Left lung (tissue), 10 donors: ENCODE measurements around the gene WDR1. TPM values are rescaled to one million over a fixed set of nuclear protein-coding genes. Genes with fewer than 3 reads are reported as not detected.

Source experiments
- ATAC-seq: fragments of 200-7000 bp; cut with Tn5 transposase; one replicate; pipeline ENCODE4 v1.9.1; 2020; ENCODE audit warnings: moderate library complexity
- DNase-seq, 4 donors: peaks; one replicate each; pipeline ENCODE4 v3.0.0-alpha.2; 2013 to 2020
- H3K27ac ChIP-seq, 2 donors: fragments of 200-600 bp; sonication (generic) in 1 of 2; one replicate each; pipeline versions ENCODE4 v1.5.0 to v1.8.0; 2020 to 2021
- H3K27me3 ChIP-seq, 2 donors: fragments of 200-600 bp; sonication (generic) in 1 of 2; one replicate each; pipeline versions ENCODE4 v1.5.0 to v1.8.0; 2020 to 2021
- H3K36me3 ChIP-seq, 2 donors: fragments of 200-600 bp; sonication (generic) in 1 of 2; one replicate each; pipeline versions ENCODE4 v1.5.0 to v1.8.0; 2020 to 2021
- H3K4me1 ChIP-seq, 2 donors: fragments of 200-600 bp; one replicate each; pipeline ENCODE4 v1.8.0; 2021
- H3K4me3 ChIP-seq, 2 donors: fragments of 200-600 bp; sonication (generic) in 1 of 2; one replicate each; pipeline versions ENCODE4 v1.5.0 to v1.8.0; 2020 to 2021; ENCODE audit warnings: mild to moderate bottlenecking in 1 of 2
- H3K9me3 ChIP-seq, 2 donors: fragments of 200-600 bp; sonication (generic) in 1 of 2; one replicate each; pipeline versions ENCODE4 v1.5.0 to v1.8.0; 2020 to 2021
- CTCF ChIP-seq, 2 donors: fragments of 200-600 bp; sonication (generic) in 1 of 2; IDR thresholded peaks; one replicate each; pipeline versions ENCODE4 v1.5.0 to v1.8.0; 2021; ENCODE audit warnings: antibody characterized with exemption in 2 of 2
- intact Hi-C, 2 donors: fragments of 100-400 bp; cut with DNase I; formaldehyde crosslinking; loops; one replicate each; pipeline versions ENCODE4 v1.11.2 to v1.14.2; 2022
- polyA plus RNA-seq, 6 donors: library from polyadenylated mRNA; unstranded; fragments of 120-200 nt; gene quantifications; one replicate each; pipeline ENCODE4 v1.2.1, GENCODE V29; 2013; ENCODE audit not compliant: insufficient read length in 6 of 6
- total RNA-seq, 2 donors: library from RNA; stranded (reverse); fragmentation: NEBNext Ultra II Directional; extraction: Animal tissue kit (Norgen Biotek cat#: 25700); gene quantifications; one replicate each; pipeline ENCODE4 v1.2.1, GENCODE V29; 2021
- donor health status: DM: no; HTN: yes; CAD: no.
- donor health status: DM: no; HTN: no; CAD: no.

Gene WDR1
- total and polyA plus RNA-seq, 8 donors: 133 to 303 (median 157) TPM

- no peaks in the 10 kb centered on the region for H3K4me1 ChIP-seq
- TF ChIP-seq CTCF (IDR thresholded peaks at IDR 0.05): no peak
- H3K27ac ChIP-seq: no peak overlapping the region
Observed at GRCh38 chr4:10144966-10145365, 28.4 kb upstream of the WDR1 start.

GRCh38 chr4:10144479-10144878, 27.9 kb upstream of the WDR1 start:
- TF ChIP-seq CTCF (IDR thresholded peaks at IDR 0.05): no peak
- no peak overlapping the region for H3K27ac ChIP-seq
- DNase-seq: no peak
- H3K4me1 ChIP-seq: no peaks in the 10 kb centered on the region
- H3K36me3 ChIP-seq: no peaks in the 10 kb centered on the region
- H3K9me3 ChIP-seq: no peaks in the 10 kb centered on the region
- intact Hi-C loops: no loop called here
- no peak overlapping the region for H3K4me3 ChIP-seq
- no peak for ATAC-seq
- H3K27me3 ChIP-seq: no peaks in the 10 kb centered on the region

More at GRCh38 chr4:10144966-10145365, 28.4 kb upstream of the WDR1 start:
- Histone ChIP-seq H3K4me3 (no peak overlapping the region), H3K27me3 (no peaks in the 10 kb centered on the region), H3K9me3 (no peaks in the 10 kb centered on the region), H3K36me3 (no peaks in the 10 kb centered on the region)
- DNase-seq (no peak), ATAC-seq (no peak)
- intact Hi-C loops: no loop called here

GRCh38 chr4:10143171-10143570, 26.6 kb upstream of the WDR1 start:
- intact Hi-C loops: no loop called here
- DNase-seq: no peak
- TF ChIP-seq CTCF (IDR thresholded peaks at IDR 0.05): no peak
- Histone ChIP-seq H3K4me3 (no peak overlapping the region), H3K36me3 (no peaks in the 10 kb centered on the region), H3K27me3 (no peaks in the 10 kb centered on the region), H3K9me3 (no peaks in the 10 kb centered on the region), H3K27ac (no peak overlapping the region), H3K4me1 (no peaks in the 10 kb centered on the region)
- no peak for ATAC-seq

- Histone ChIP-seq H3K4me3 (no peak overlapping the region), H3K4me1 (no peaks in the 10 kb centered on the region), H3K27ac (no peak overlapping the region), H3K36me3 (no peaks in the 10 kb centered on the region), H3K9me3 (no peaks in the 10 kb centered on the region), H3K27me3 (no peaks in the 10 kb centered on the region)
- DNase-seq: no peak
- no peak for TF ChIP-seq CTCF (IDR thresholded peaks at IDR 0.05)
- no peak for ATAC-seq
- intact Hi-C loops: no loop called here
Observed at GRCh38 chr4:10140866-10141759, 24.5 kb upstream of the WDR1 start.

GRCh38 chr4:10139518-10139917, 22.9 kb upstream of the WDR1 start:
- TF ChIP-seq CTCF (IDR thresholded peaks at IDR 0.05): no peak

More at GRCh38 chr4:10139518-10139917, 22.9 kb upstream of the WDR1 start:
- no peaks in the 10 kb centered on the region for H3K27me3 ChIP-seq
- intact Hi-C loops: no loop called here
- no peaks in the 10 kb centered on the region for H3K36me3 ChIP-seq
- H3K4me3 ChIP-seq: no peak overlapping the region
- H3K27ac ChIP-seq: no peak overlapping the region
- no peaks in the 10 kb centered on the region for H3K4me1 ChIP-seq
- ATAC-seq: no peak
- H3K9me3 ChIP-seq: no peaks in the 10 kb centered on the region
- no peak for DNase-seq
